ENCODE results near the gene S100A10.

Gene S100A10

DNA sequence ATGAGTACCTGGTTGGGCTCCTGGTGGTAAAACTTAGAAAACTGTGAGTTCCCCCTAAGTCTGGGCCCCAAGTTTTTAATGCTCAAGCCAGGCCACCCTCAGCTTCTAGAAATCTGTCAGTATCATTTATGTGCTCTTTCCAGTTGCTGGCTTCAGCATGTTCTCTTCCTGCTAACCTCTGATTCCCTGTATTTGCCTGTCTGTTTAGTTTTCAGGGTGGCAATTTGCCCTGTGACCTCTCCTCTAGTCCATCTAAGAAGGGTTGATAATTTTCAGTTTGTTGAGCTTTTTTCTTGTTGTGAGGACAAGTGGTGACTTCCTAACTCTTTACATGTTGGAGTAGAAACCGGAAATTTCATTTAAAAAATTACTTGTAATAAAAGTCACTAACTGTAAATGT lies 16.0 kb upstream of the S100A10 start:
- DNase-seq = no peak

DNA sequence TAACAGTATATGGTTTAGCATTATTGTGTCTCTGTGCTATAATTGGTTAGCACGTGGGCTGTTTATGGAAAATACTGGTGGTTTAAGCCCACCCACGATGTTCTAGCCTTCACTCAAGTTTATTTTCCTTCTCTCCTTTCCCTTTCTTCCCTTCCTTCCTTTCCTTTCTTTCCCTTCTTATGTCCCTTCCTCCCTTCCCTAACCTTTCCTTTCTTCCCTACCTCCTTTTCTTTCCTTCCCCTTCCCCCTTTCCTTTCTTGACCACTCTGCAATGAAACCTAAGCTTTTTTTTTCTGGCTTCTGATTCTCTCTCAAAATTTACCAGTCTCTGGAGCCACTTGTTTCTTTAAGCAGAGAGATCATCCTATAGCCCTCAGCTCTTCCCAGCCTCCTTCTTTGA lies 13.4 kb upstream of the S100A10 start:
- DNase-seq = no peak

DNA sequence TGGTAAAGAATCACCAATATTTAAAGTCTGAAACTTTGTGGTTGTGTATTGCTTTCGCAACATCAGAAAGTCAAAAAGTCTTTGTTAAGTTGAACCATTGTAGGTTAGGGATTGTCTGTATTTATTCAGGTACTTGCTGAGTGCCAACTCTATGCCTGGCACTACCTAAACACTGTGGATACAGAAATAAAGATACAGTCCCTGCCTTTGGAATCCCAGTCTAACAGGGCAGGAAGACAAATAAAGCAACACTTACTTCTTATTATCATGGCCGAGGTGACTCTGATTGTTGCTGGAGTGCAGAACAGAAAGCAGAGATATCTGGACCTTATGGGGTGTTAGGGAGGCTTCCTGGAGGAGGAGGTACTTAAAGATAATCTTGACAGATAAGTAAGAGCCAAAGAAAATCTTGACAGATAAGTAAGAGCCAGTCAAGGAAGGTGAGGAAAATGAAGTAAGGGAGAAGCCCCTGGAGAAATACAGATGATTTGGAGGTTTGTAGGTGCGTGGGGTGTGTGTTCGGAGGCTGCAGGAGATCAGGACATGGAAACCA lies 11.8 kb upstream of the S100A10 start:
- DNase-seq = no peak

DNA sequence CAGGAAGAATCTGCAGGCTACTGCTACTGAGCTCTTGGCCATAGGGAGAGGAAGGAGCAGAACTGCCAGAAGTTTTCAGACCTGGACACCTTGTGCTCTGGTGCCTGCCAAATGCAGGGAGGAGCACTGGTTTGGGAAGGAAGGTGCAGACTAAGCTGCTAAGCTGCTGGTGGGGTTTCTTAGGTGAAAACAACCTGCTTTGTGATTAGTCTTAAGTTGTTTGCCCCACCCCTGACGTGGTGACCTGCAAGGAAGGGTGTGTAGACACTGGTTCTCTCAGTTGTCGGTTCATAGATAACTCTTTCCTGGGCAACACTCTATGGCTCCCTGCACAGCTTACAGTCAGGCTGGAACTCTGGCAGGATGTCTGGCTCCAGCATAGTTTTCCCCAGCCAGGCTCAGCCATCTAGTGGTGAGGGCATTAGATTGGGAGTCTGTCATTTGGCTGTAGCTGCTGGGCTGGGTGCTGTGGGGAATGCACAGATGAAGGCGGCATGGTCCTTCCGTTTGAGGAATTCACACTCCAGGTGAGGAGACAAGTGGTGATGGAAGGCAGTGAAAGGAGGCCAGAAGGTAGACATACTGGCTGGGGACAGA lies 10.3 kb upstream of the S100A10 start:
- DNase-seq = no peak

DNA sequence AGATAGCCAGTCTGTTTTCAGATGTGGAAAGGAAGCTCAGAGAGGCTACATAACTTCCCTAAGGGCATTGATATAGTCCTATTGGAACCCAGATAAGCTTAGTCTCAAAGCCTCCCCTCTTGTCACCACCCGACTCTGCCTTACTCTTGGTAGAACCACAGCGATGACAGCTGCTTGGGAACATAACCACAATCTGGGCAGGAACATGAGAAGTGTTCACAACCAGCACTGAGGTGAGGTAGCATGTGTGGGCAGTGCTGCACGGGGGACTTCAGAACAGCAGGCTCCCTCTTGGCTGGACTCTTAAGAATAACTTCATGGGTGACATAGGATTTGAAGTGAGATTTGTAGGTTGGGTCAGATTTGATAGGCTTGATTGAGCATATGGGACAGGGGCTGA lies 9.3 kb upstream of the S100A10 start:
- DNase-seq = no peak

DNA sequence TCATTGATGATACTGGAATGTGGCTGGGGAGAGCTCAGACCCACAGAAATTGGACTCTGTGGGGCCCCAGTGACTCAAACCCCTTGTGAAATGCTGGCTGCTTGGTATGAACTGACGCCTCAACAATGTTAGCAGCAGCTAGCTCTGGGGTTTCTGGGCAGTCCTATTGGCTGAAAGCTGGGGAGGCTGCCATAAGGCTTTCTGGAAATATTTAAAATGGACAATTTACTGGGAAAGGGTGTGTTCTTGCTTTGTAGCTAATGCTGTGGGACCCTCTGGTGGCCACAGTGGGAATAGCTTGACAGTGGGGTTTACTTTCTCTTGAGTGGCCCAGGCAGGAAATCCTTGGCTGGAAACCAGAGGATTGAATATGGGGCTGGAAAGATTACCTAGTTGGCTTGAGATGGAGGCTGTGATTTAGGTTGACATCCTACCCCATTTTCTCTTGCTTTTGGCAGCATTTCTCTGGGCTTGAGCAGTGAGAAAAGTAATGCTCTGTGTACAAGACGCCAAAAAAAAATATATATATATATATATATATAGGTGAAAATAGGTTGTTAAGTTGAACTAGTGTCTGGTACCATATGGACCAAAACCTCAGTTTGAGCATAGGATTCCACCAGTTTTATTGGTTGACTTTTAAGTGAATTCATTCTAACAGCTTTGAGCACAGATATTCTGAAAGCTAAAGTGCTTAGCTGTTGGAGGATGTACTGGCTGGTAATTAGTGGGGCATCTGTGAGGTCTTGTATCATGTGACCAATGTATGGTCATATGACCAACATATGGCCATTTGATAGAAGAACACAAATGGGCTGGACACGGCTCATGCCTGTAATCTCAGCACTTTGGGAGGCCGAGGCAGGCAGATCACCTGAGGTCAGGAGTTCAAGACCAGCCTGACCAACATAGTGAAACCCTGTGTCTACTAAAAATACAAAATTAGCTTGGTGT lies 8.2 kb upstream of the S100A10 start:
- DNase-seq = no peak

DNA sequence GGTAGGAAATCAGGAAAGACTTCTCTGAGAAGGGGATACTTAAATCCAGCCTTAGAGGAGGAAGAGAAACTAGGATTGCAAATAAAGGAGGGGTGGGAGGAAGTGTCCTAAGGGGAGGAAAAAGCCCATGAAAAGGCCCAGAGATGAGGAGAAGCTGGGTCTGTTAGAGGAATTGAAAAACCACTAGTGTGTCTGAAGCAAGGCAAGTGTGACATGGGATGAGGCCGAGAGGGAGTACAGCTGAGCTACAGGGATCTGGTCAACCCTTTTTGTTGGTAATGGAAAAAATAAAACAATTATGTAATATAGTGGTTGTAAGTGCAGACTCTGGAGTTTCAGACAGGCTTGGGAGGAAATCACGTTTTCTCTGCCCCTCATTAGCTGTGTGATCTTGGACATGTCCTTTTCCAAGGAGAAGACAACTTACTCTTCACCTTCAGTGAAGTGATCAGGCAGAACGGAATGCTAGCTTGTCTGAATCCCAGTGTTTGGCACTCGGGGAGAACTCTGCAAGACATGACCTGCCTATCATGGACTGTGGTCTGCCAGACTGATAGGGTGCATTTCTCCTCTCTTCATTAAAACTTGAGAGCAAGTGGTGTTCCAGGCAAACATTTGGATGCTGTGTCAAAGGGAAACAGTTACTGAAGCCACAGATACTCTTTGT lies 7.4 kb upstream of the S100A10 start:
- DNase-seq = no peak

DNA sequence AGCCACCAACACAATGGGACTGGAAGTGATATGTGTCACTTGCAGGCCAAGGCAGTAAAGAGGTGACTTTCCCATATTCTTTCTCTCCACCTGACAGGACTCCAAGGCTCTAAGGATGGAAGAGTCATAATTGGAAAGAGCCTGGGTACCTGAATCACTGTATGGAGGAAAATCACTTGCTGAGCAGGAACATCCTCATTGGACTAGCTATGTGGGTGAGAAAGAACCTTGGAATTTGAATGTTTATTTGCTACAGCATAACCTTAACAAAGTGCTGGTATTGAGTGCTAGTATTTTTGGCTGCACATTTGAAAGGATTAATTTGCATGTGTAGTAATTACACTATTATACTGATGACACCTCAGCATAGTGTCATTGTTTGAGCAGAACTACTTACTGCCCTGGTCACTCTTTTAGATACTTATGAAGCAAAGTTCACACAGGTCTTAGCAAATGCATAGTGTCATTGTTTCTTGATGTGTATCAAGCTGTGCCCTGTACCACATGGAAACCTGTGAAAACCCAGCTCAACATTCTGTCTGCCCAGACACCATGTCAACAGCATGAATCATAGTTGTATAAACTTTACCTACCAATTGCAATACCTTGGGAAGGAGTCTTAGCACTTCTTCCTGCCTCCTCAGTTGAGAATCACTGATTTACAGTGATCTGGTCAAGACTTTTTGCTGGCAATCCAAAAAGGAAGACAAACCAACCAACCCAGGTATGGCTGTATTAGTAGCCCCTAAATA lies 5.1 kb upstream of the S100A10 start:
- no peak for DNase-seq

DNA sequence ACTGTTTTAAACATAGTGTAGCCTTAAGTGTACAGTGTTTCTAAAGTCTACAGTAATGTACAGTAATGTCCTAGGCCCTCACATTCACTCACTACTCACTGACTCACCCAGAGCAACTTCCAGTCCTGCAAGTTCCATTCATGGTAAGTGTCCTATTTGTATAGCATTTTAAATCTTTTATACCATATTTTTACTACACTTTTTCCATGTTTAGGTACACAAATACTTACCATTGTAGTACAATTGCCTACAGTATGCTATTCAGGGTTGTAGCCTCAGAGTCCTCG lies 3.6 kb upstream of the S100A10 start:
- DNase-seq = no peak

DNA sequence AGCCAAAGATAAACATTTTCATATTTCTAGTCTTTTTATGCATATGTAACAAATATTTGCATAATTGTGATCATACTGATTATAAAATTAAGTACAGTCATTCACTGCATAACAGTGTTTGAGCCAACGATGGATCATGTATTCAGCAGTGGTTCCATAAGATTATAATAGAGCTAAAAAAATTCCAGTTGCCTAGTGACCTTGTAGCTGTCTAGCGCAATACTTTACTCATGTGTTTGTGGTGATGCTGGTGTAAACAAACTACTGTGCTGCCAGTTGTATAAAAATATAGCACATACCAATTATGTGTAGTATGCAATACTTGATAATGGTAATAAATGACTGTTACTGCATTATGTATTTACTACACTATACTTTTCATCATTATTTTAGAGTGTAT lies 2.1 kb upstream of the S100A10 start:
- DNase-seq = no peak

DNA sequence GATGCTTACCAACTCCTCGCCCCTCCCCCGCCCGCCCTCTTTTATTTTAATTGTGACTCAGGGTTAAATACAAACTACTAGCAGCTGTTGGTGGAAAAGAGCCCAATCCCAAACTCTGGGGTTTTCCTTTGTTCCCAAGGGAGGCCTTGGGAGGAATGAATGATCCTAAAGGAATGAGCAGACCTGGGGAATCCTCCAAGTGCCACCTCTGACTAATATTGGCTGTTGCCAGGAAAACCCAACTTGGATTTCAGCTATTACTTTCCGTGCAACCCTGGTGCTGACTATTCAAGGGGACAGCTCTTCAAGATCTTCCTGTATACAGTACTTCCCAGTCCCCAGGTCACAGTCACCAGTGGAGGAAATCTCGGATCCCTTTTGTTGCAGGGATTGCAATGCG lies 1.3 kb upstream of the S100A10 start:
- DNase-seq = no peak

DNA sequence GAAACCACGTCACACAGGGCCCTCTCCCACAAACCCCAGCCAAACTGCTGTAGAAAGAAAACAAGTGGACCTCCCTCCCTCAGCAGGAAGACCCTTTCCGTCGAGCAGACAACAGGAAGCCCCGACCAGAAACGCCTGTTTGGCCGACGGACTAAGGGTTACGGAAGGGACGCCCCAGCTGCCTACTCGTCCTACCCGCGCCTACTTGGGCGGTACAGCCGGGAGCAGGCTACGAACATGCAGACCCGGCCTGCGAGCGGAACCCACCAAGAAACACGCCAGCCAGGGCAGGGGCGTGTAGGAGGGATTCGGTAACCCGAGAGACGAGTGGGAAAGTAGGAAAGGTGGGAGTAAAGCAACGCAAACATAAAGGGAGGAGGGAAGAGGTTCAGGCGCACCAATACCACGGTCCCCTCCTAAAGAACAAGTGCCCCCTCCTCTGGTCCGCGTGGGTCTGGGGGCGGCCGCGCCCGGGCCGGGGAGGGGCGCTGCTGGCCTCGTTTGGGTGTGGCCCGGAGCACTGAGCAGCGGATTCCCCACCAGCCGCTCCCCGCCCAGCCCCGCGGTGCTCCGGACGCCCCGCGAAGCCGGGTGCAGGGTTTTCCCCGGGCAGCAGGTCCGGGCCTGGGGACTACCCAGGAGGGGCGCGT lies 450 bp downstream of the S100A10 start:
- DNase-seq = no peak

DNA sequence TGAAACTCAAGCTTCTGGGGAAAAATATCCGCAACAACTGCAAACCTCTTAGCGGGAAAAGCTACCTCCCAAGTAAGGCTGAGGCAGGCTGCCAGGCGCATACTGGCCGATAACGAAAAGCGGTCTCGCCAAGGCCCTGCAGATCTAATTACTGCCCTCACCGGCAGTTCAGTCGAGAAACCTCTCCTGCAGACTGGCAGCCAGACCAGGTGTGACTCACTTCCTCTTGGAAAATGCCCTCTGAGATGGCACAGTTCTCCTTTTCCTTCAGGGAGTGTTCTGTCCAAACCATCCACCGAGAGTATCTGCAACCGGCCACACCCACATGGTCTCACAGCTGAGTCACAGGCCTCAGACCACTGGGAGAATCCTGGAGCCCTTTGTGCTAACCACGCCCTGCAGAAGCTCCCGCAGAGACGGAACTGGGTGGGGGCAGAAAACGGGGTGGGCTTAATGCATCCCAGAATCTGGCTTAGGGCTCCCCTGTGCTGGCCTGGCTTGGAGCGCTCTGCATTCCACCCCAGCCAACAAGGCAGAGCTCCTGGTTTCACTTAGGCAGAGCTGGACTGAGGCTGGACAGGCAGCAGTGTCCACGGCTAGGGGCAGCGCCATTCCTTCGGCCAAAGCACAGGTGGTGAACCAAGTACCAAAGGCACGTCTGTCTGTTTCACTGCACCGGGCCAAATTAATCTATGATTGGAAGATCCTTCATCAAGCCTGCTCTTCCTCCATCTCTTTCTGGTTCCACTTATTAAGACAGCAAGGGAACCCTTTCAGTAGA lies 1.2 kb downstream of the S100A10 start:
- no peak for DNase-seq

DNA sequence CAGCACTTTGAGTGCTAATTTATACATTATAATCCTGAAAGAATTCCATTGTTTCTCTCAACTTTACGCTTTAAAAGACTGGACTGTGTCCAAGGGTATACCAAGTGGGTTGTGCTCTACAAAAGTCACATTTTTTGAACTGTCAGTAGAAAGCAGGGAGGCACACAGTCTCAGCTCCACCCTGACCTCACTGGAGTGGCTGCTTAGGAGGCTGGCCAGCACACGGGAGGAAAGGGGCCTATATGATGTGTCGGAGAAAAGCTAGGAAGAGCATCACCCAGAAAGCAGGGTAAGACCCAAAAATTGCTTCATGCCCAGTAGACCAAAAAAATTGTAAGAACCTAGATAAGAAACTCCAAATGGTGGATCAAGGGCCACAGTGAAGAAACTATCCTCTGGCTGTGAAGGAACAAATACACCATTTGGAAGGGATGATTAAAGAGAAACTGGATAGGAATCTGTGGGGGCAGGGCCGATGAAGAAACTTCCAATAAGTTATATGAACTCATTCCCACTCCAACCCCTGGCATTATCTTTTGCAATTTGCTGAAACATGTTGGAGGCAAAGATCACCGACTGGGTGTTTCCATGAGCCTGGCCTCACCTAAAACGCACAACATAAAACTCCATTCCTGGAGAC lies 1.9 kb downstream of the S100A10 start:
- DNase-seq = no peak

DNA sequence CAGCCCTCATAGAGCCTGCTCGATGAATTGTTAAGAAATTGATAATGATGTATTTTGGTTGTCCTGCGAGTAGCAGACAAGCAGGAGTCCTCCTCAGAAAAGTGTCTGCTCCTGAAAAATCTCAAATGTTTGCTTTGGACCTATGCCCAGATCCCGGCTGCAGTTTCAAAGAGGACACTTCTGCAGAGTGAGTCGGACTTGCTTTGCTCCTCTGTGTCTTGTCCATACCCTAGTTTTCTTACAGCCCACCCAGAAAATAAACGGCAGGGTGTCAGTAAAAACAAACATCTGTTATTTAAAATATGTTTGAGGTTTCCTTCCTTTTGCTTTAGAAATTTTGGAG lies 2.8 kb downstream of the S100A10 start:
- peak; percentile 48 for DNase-seq

DNA sequence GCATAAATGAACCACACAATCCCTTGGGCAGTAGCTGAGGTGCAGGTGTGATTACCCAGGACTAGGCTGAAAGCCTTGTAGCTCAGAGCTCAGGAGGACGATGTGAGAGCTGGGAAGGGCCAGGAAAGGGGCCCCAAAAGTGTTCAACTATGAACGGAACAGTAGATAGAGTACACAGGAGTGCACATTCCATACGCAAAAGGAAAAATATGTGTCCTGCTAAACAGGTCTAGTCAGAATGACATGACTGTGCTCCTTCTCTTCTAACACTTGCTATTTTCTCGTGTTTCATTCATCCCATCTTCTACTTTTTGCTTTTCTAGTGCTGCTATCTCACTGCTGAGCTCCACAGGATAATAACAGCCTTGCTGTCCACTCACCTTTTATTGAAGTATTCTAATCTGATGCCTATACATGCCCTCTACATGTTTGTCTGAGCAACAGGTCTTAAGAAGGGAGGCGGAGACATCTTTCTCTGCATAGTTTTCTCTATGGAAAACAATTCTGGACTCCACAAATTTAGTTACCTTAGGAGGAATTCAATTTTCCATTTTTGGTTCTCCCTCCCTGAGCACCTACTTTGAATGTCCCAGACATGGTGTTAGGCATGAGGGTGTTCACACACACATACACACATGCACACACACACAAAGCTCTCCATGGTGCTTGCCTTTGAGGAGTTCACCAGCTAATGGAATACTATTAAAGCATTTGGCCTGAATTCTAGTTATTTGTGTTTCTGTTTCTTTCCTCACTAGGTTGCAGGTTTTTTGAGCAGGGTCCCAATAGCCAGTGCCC lies 3.4 kb downstream of the S100A10 start:
- no peak for DNase-seq

DNA sequence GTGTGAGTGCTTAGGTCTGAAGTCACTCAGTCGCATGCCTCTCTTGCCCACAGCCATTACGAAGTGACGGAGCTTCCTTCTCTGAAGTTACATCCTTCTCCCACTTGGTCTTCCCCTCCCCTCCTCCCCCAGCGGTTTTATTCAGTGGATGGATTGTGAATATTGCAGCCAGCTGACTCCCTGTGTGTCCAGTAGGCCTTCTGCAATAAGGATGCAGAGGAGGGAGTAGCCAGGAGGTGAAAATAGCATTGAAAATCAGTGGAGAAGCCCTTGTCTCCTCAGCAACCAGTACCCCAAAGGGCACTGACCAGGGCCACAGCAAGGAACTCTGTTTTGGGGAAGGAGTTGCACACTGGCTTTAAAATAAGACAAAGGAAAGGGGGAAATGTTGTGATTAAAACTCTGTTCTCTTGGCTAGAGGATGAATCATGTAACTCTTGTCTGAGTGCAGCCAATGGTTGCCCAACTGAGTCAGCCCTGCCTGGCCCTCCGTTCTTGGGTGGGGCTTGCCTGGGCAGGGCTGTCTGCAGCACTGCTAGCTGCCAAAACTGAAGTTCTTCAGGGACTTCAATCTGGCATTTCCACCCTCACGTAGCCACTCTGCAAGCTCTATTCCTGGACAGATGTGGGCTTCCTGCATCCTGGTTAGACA lies 4.3 kb downstream of the S100A10 start:
- DNase-seq = peak; percentile 35

DNA sequence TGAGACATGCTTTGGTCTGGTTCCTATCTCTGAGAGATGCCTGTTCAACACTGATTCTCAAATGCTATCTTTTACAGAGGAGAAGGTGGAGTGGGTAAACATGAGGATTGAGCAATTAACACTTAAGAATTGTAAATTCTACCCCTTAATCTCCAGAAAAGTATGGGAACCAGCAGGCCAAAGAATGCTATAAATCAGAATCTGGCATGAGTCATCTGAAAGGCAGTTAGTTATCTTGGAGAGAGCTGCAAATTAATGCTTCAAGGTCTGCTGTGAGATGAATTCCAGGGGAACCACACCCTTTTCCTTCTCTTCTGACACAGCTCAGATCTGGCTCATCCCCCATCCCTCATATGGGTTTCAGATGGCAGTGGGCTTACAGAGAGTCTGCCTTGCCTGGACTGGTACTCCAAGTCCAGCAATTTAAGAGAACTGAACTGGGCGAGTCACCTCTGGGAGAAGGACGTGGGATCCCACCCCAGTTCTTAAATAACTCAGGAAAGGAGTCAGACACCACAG lies 5.2 kb downstream of the S100A10 start:
- DNase-seq = no peak

DNA sequence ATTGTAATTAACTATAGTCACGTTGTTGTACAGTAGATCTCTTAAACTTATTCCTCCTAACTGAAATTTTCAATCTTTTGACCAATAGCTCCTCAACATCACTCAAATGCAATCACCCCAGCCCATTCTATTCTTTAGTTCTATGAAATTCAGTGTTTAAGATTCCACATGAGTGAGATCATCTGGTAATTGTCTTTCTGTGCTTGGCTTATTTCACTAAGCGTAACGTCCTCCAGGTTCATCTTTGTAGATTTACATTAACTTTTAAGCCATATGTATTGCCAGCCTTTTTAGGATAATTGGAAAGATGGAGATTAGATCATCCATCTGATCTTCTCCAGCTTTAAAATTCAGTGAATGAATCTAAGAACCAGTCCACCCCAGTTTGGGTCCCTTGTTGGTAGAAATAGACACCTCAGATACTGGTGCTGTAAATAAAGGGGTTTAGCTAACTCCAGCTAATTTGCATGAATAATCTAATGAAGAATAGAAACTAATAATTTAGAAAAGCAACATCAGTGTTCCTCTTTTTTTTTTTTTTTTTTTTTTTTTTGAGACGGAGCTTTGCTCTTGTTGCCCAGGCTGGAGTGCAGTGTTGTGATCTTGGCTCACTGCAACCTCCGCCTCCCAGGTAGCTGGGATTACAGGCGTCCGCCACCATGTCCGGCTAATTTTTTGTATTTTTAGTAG lies 7.0 kb downstream of the S100A10 start:
- DNase-seq = no peak
